PC-3 (cell line): ENCODE data around the gene ZDHHC7. TPM values are rescaled to one million over a fixed set of nuclear protein-coding genes. Genes with fewer than 3 reads are reported as not detected.

ENCODE experiments used
- ATAC-seq: fragments of 200-7000 bp; cut with Tn5 transposase; 2 replicates; pipeline ENCODE4 v1.9.1; 2020; ENCODE audit warnings: mild to moderate bottlenecking, moderate library complexity
- BruUV-seq: library from RNA; stranded (reverse); fragments of 400-500 nt; replicated peaks from 2 replicates; lab custom pipeline; 2021; lab: Mats Ljungman, UMichigan
- CTCF ChIA-PET: fragments of 300-600 bp; sonication (Branson Sonifier 250); formaldehyde crosslinking; loops from one replicate; lab custom pipeline; 2022; ENCODE audit warnings: antibody characterized with exemption; lab: Charles Lee
- POLR2A ChIA-PET: fragments of 300-600 bp; sonication (Branson Sonifier 250); formaldehyde crosslinking; loops from one replicate; lab custom pipeline; 2022; ENCODE audit warnings: antibody characterized with exemption; ENCODE audit not compliant: unreplicated experiment; lab: Charles Lee
- DNase-seq: peaks from one replicate; pipeline ENCODE4 v3.0.0-alpha.2; 2015
- H2AFZ ChIP-seq: fragments of 300-600 bp; sonication (generic); 2 replicates; pipeline ENCODE4 v1.6.0; 2016; ENCODE audit warnings: antibody characterized with exemption, low read length
- H3F3A ChIP-seq: fragments of 300-600 bp; sonication (generic); one replicate; pipeline ENCODE4 v1.6.0; 2017; ENCODE audit warnings: antibody characterized with exemption, low read length, control low read depth, mild to moderate bottlenecking; ENCODE audit not compliant: unreplicated experiment
- H3K27ac ChIP-seq: fragments of 300-600 bp; sonication (generic); 2 replicates; pipeline ENCODE4 v1.5.1; 2016; ENCODE audit warnings: mild to moderate bottlenecking, low read length
- H3K27me3 ChIP-seq: fragments of 300-600 bp; sonication (generic); 2 replicates; pipeline ENCODE4 v1.6.1; 2016; ENCODE audit warnings: low read length, mixed read lengths
- H3K36me3 ChIP-seq: fragments of 300-600 bp; sonication (generic); 2 replicates; pipeline ENCODE4 v1.6.1; 2016; ENCODE audit warnings: low read depth, mixed run types, low read length, mixed read lengths
- H3K4me1 ChIP-seq: fragments of 300-600 bp; sonication (generic); 2 replicates; pipeline ENCODE4 v1.5.1; 2016; ENCODE audit warnings: low read length; ENCODE audit not compliant: insufficient read depth
- H3K4me2 ChIP-seq: fragments of 300-600 bp; sonication (generic); 2 replicates; pipeline ENCODE4 v1.6.0; 2016; ENCODE audit warnings: low read length
- H3K4me3 ChIP-seq: fragments of 300-600 bp; sonication (generic); 2 replicates; pipeline ENCODE4 v1.5.1; 2016; ENCODE audit warnings: mild to moderate bottlenecking, low read length, mixed read lengths
- H3K79me2 ChIP-seq: fragments of 300-600 bp; sonication (generic); 2 replicates; pipeline ENCODE4 v1.6.1; 2017; ENCODE audit warnings: low read length, mixed read lengths
- H3K9ac ChIP-seq: fragments of 300-600 bp; sonication (generic); 2 replicates; pipeline ENCODE4 v1.6.0; 2016; ENCODE audit warnings: mild to moderate bottlenecking, low read length
- H3K9me2 ChIP-seq: fragments of 300-600 bp; sonication (generic); replicated peaks from 2 replicates; pipeline ENCODE4 v1.6.1; 2016; ENCODE audit warnings: mixed run types, low read length, mixed read lengths
- H3K9me3 ChIP-seq: fragments of 300-600 bp; sonication (generic); 2 replicates; pipeline ENCODE4 v1.6.1; 2016; ENCODE audit warnings: low read length, mixed read lengths
- H4K20me1 ChIP-seq: fragments of 300-600 bp; sonication (generic); 2 replicates; pipeline ENCODE4 v1.6.1; 2016; ENCODE audit warnings: low read length, mixed read lengths
- CTCF ChIP-seq: fragments of 300-600 bp; sonication (generic); conservative IDR thresholded peaks from 2 replicates; pipeline ENCODE4 v1.5.1; 2017; ENCODE audit warnings: antibody characterized with exemption, low read depth, mild to moderate bottlenecking, low read length
- EZH2 ChIP-seq: fragments of 300-600 bp; sonication (generic); IDR thresholded peaks from one replicate; pipeline ENCODE4 v1.6.1; 2017; ENCODE audit warnings: antibody characterized with exemption, mild to moderate bottlenecking, low read length; ENCODE audit not compliant: unreplicated experiment
- EZH2phosphoT487 ChIP-seq: fragments of 300-600 bp; sonication (generic); IDR thresholded peaks from 2 replicates; pipeline ENCODE4 v1.6.1; 2018; ENCODE audit warnings: mild to moderate bottlenecking, antibody characterized with exemption, low read length, borderline replicate concordance
- intact Hi-C: fragments of 100-400 bp; cut with micrococcal nuclease; formaldehyde crosslinking; loops from 2 replicates; pipeline ENCODE4 v1.9.0; 2023
- total RNA-seq: library from RNA; depleted of rRNA; stranded (reverse); fragments of >200 nt; gene quantifications from 2 replicates; pipeline ENCODE4 v1.2.3, GENCODE V29; 2014

ZDHHC7 gene
- total RNA-seq, 1 experiment from 2014 or later = 42.1 TPM

- peaks cover 39% of the 10 kb centered on the region for H3K4me1 ChIP-seq
- DNase-seq (no peak), ATAC-seq (no peak)
- intact Hi-C loops = loop anchor here (2.0 kb wide), 1 partner anchor 31 kb away; no protein-coding TSS in a partner anchor
- H3K4me2 ChIP-seq = peak overlapping the region; percentile 89; the same call in 1 of the 2 replicates
- H3K27ac ChIP-seq = no peak overlapping the region
- BruUV-seq = no TSS peak
- no peak for TF ChIP-seq EZH2
- no peak for TF ChIP-seq CTCF
- TF ChIP-seq EZH2phosphoT487 = no peak
- H3F3A ChIP-seq = no peaks in the 10 kb centered on the region
- H3K4me3 ChIP-seq = peak overlapping the region; percentile 79; the same call in 1 of the 2 replicates
- CTCF ChIA-PET = no interaction called here
- H4K20me1 ChIP-seq = no peaks in the 10 kb centered on the region
- no peaks in the 10 kb centered on the region for H3K36me3 ChIP-seq
- no peak overlapping the region for H2AFZ ChIP-seq
- no peaks in the 10 kb centered on the region for H3K9me3 ChIP-seq
- 0 out of 2 replicates have a peak, but pooled peaks cover 4% of the 10 kb centered on the region for H3K79me2 ChIP-seq
- POLR2A ChIA-PET = no interaction called here
- no peak overlapping the region for H3K9ac ChIP-seq
- no peaks in the 10 kb centered on the region for H3K27me3 ChIP-seq
- no peaks in the 10 kb centered on the region for H3K9me2 ChIP-seq
Observed at GRCh38 chr16:85025781-85026653, 14.7 kb upstream of the ZDHHC7 start.

- TF ChIP-seq EZH2phosphoT487 (no peak), CTCF (no peak), EZH2 (no peak)
- POLR2A ChIA-PET = no interaction called here
- Histone ChIP-seq H3K27me3 (no peaks in the 10 kb centered on the region), H3K4me2 (no peak overlapping the region), H3K4me1 (0 out of 2 replicates have a peak, but pooled peaks cover 3% of the 10 kb centered on the region), H3K9me2 (no peaks in the 10 kb centered on the region), H3K27ac (no peak overlapping the region), H3K36me3 (no peaks in the 10 kb centered on the region), H3K4me3 (no peak overlapping the region), H2AFZ (no peak overlapping the region), H3K9me3 (no peaks in the 10 kb centered on the region), H3K9ac (no peak overlapping the region), H4K20me1 (no peaks in the 10 kb centered on the region), H3F3A (no peaks in the 10 kb centered on the region), H3K79me2 (no peaks in the 10 kb centered on the region)
- CTCF ChIA-PET = no interaction called here
- no TSS peak for BruUV-seq
- intact Hi-C loops = no loop called here
- DNase-seq (no peak), ATAC-seq (0 out of 2 replicates have a peak, but pooled peaks have one; percentile 42)
Observed at GRCh38 chr16:85019659-85020245, 8.4 kb upstream of the ZDHHC7 start.
